Measurements from ENCODE around the gene SLC38A1.
"Not testable (repeated sequence)": the region's sequence is repeated elsewhere in the genome, so short reads cannot be mapped to it uniquely, and the experiment has no call there.

Gene SLC38A1

GRCh38 chr12:46259071-46259470 is 9.8 kb downstream of the SLC38A1 start:
- Histone ChIP-seq H3K9ac (ENCODE audit: low read length) (no peak overlapping the region), H3K23ac (ENCODE audit: low read length) (no peak overlapping the region), H3K27me3 (ENCODE audit: insufficient read depth, low read length, poor library complexity) (no peaks in the 10 kb centered on the region), H4K8ac (ENCODE audit: low read depth, low read length) (no peak overlapping the region), H2AK5ac (ENCODE audit: low read length) (no peak overlapping the region), H3K79me2 (ENCODE audit: control insufficient read depth, insufficient read depth, low read length) (peaks cover 85% of the 10 kb centered on the region), H2BK120ac (ENCODE audit: low read depth, low read length) (no peak overlapping the region), H3K27ac (ENCODE audit: low read depth, low read length) (no peak overlapping the region), H3K4ac (ENCODE audit: low read depth, low read length) (no peak overlapping the region), H2BK5ac (ENCODE audit: low read length) (no peak overlapping the region), H3K4me1 (ENCODE audit: control insufficient read depth, low read depth, low read length) (peaks cover 17% of the 10 kb centered on the region), H3K56ac (ENCODE audit: low read length) (no peak overlapping the region), H4K5ac (ENCODE audit: low read length) (no peak overlapping the region), H3K18ac (ENCODE audit: low read length) (no peak overlapping the region), H3K36me3 (ENCODE audit: control insufficient read depth, insufficient read depth, low read length) (no peaks in the 10 kb centered on the region), H3K4me2 (ENCODE audit: low read length) (no peak overlapping the region), H3K79me1 (ENCODE audit: low read length) (peaks cover 3% of the 10 kb centered on the region), H2BK15ac (replicated peaks; ENCODE audit: low read depth) (no peak overlapping the region), H3K4me3 (ENCODE audit: low read length) (no peak overlapping the region)
- WGBS (ENCODE audit: extremely low coverage, insufficient coverage, low lambda C conversion rate), result no CpG with 5 or more reads among the region's 4 CpGs
- DNase-seq, result no peak

- H2BK120ac ChIP-seq (ENCODE audit: low read depth, low read length), result no peak overlapping the region
- no peak overlapping the region for H3K4me2 ChIP-seq (ENCODE audit: low read length)
- H3K79me1 ChIP-seq (ENCODE audit: low read length), result peaks cover 3% of the 10 kb centered on the region
- H2BK15ac ChIP-seq (replicated peaks; ENCODE audit: low read depth), result no peak overlapping the region
- H3K9ac ChIP-seq (ENCODE audit: low read length), result no peak overlapping the region
- no peak overlapping the region for H3K27ac ChIP-seq (ENCODE audit: low read depth, low read length)
- DNase-seq, result no peak
- H3K36me3 ChIP-seq (ENCODE audit: control insufficient read depth, insufficient read depth, low read length), result no peaks in the 10 kb centered on the region
- peaks cover 14% of the 10 kb centered on the region for H3K4me1 ChIP-seq (ENCODE audit: control insufficient read depth, low read depth, low read length)
- H3K4me3 ChIP-seq (ENCODE audit: low read length), result no peak overlapping the region
- no peak overlapping the region for H3K23ac ChIP-seq (ENCODE audit: low read length)
- H3K56ac ChIP-seq (ENCODE audit: low read length), result no peak overlapping the region
- no peak overlapping the region for H3K18ac ChIP-seq (ENCODE audit: low read length)
- no peak overlapping the region for H2AK5ac ChIP-seq (ENCODE audit: low read length)
- no peaks in the 10 kb centered on the region for H3K27me3 ChIP-seq (ENCODE audit: insufficient read depth, low read length, poor library complexity)
- peaks cover 84% of the 10 kb centered on the region for H3K79me2 ChIP-seq (ENCODE audit: control insufficient read depth, insufficient read depth, low read length)
- H4K8ac ChIP-seq (ENCODE audit: low read depth, low read length), result no peak overlapping the region
- WGBS (ENCODE audit: extremely low coverage, insufficient coverage, low lambda C conversion rate), result no CpG with 5 or more reads among the region's 2 CpGs
- H2BK5ac ChIP-seq (ENCODE audit: low read length), result no peak overlapping the region
- no peak overlapping the region for H3K4ac ChIP-seq (ENCODE audit: low read depth, low read length)
- H4K5ac ChIP-seq (ENCODE audit: low read length), result no peak overlapping the region
These were observed 10.7 kb downstream of the SLC38A1 start for GRCh38 chr12:46258129-46258528.

- Histone ChIP-seq H3K56ac (ENCODE audit: low read length) (no peak overlapping the region), H4K5ac (ENCODE audit: low read length) (no peak overlapping the region), H3K4me1 (ENCODE audit: control insufficient read depth, low read depth, low read length) (peaks cover 14% of the 10 kb centered on the region), H3K79me2 (ENCODE audit: control insufficient read depth, insufficient read depth, low read length) (peaks cover 86% of the 10 kb centered on the region), H2BK5ac (ENCODE audit: low read length) (no peak overlapping the region), H3K27ac (ENCODE audit: low read depth, low read length) (no peak overlapping the region), H3K9ac (ENCODE audit: low read length) (no peak overlapping the region), H3K36me3 (ENCODE audit: control insufficient read depth, insufficient read depth, low read length) (no peaks in the 10 kb centered on the region), H3K4ac (ENCODE audit: low read depth, low read length) (no peak overlapping the region), H2BK15ac (replicated peaks; ENCODE audit: low read depth) (no peak overlapping the region), H3K79me1 (ENCODE audit: low read length) (peaks cover 3% of the 10 kb centered on the region), H4K8ac (ENCODE audit: low read depth, low read length) (no peak overlapping the region), H2BK120ac (ENCODE audit: low read depth, low read length) (no peak overlapping the region), H3K18ac (ENCODE audit: low read length) (no peak overlapping the region), H3K23ac (ENCODE audit: low read length) (no peak overlapping the region), H3K4me2 (ENCODE audit: low read length) (no peak overlapping the region), H3K4me3 (ENCODE audit: low read length) (no peak overlapping the region), H2AK5ac (ENCODE audit: low read length) (no peak overlapping the region), H3K27me3 (ENCODE audit: insufficient read depth, low read length, poor library complexity) (no peaks in the 10 kb centered on the region)
- no peak for DNase-seq
- WGBS (ENCODE audit: extremely low coverage, insufficient coverage, low lambda C conversion rate), result no CpG with 5 or more reads among the region's 3 CpGs
These were observed 11.9 kb downstream of the SLC38A1 start for GRCh38 chr12:46256942-46257341.

- Histone ChIP-seq H3K4me2 (ENCODE audit: low read length) (no peak overlapping the region), H3K27me3 (ENCODE audit: insufficient read depth, low read length, poor library complexity) (no peaks in the 10 kb centered on the region), H4K8ac (ENCODE audit: low read depth, low read length) (no peak overlapping the region), H3K79me1 (ENCODE audit: low read length) (peaks cover 2% of the 10 kb centered on the region), H3K56ac (ENCODE audit: low read length) (no peak overlapping the region), H3K4me3 (ENCODE audit: low read length) (no peak overlapping the region), H3K23ac (ENCODE audit: low read length) (no peak overlapping the region), H3K79me2 (ENCODE audit: control insufficient read depth, insufficient read depth, low read length) (peaks cover 80% of the 10 kb centered on the region), H3K27ac (ENCODE audit: low read depth, low read length) (no peak overlapping the region), H2AK5ac (ENCODE audit: low read length) (no peak overlapping the region), H3K4ac (ENCODE audit: low read depth, low read length) (no peak overlapping the region), H3K18ac (ENCODE audit: low read length) (no peak overlapping the region), H2BK15ac (replicated peaks; ENCODE audit: low read depth) (no peak overlapping the region), H2BK5ac (ENCODE audit: low read length) (no peak overlapping the region), H3K9ac (ENCODE audit: low read length) (no peak overlapping the region), H4K5ac (ENCODE audit: low read length) (no peak overlapping the region), H3K36me3 (ENCODE audit: control insufficient read depth, insufficient read depth, low read length) (no peaks in the 10 kb centered on the region), H2BK120ac (ENCODE audit: low read depth, low read length) (no peak overlapping the region), H3K4me1 (ENCODE audit: control insufficient read depth, low read depth, low read length) (no peaks in the 10 kb centered on the region)
- DNase-seq, result no peak
- no CpG with 5 or more reads among the region's 2 CpGs for WGBS (ENCODE audit: extremely low coverage, insufficient coverage, low lambda C conversion rate)
These were observed 15.2 kb downstream of the SLC38A1 start for GRCh38 chr12:46253544-46254162.

- not testable (repeated sequence) for H3K4me1 ChIP-seq (ENCODE audit: control insufficient read depth, low read depth, low read length); H3K27ac ChIP-seq (ENCODE audit: low read depth, low read length); H3K9ac ChIP-seq (ENCODE audit: low read length); DNase-seq; H3K4ac ChIP-seq (ENCODE audit: low read depth, low read length); H3K18ac ChIP-seq (ENCODE audit: low read length); H4K8ac ChIP-seq (ENCODE audit: low read depth, low read length); H2BK120ac ChIP-seq (ENCODE audit: low read depth, low read length); H4K5ac ChIP-seq (ENCODE audit: low read length); H3K27me3 ChIP-seq (ENCODE audit: insufficient read depth, low read length, poor library complexity); H3K4me3 ChIP-seq (ENCODE audit: low read length); H3K23ac ChIP-seq (ENCODE audit: low read length); H3K79me1 ChIP-seq (ENCODE audit: low read length); H2BK5ac ChIP-seq (ENCODE audit: low read length); H2AK5ac ChIP-seq (ENCODE audit: low read length); H3K4me2 ChIP-seq (ENCODE audit: low read length); H3K56ac ChIP-seq (ENCODE audit: low read length); H2BK15ac ChIP-seq (replicated peaks; ENCODE audit: low read depth); H3K36me3 ChIP-seq (ENCODE audit: control insufficient read depth, insufficient read depth, low read length)
- peaks cover 76% of the 10 kb centered on the region for H3K79me2 ChIP-seq (ENCODE audit: control insufficient read depth, insufficient read depth, low read length)
- WGBS (ENCODE audit: extremely low coverage, insufficient coverage, low lambda C conversion rate), result no CpG with 5 or more reads among the region's 5 CpGs
These were observed 16.8 kb downstream of the SLC38A1 start for GRCh38 chr12:46251994-46252393.

- DNase-seq; H3K56ac ChIP-seq (ENCODE audit: low read length); H3K9ac ChIP-seq (ENCODE audit: low read length); H2AK5ac ChIP-seq (ENCODE audit: low read length); H3K18ac ChIP-seq (ENCODE audit: low read length); H3K4me1 ChIP-seq (ENCODE audit: control insufficient read depth, low read depth, low read length); H4K5ac ChIP-seq (ENCODE audit: low read length); H2BK120ac ChIP-seq (ENCODE audit: low read depth, low read length); H4K8ac ChIP-seq (ENCODE audit: low read depth, low read length); H2BK5ac ChIP-seq (ENCODE audit: low read length); H3K27ac ChIP-seq (ENCODE audit: low read depth, low read length); H3K4ac ChIP-seq (ENCODE audit: low read depth, low read length); H3K4me2 ChIP-seq (ENCODE audit: low read length); H2BK15ac ChIP-seq (replicated peaks; ENCODE audit: low read depth); H3K27me3 ChIP-seq (ENCODE audit: insufficient read depth, low read length, poor library complexity); H3K36me3 ChIP-seq (ENCODE audit: control insufficient read depth, insufficient read depth, low read length); H3K23ac ChIP-seq (ENCODE audit: low read length); H3K4me3 ChIP-seq (ENCODE audit: low read length); H3K79me1 ChIP-seq (ENCODE audit: low read length): not testable (repeated sequence)
- peaks cover 80% of the 10 kb centered on the region for H3K79me2 ChIP-seq (ENCODE audit: control insufficient read depth, insufficient read depth, low read length)
- no CpG with 5 or more reads among the region's 4 CpGs for WGBS (ENCODE audit: extremely low coverage, insufficient coverage, low lambda C conversion rate)
These were observed 18.9 kb downstream of the SLC38A1 start for GRCh38 chr12:46249960-46250359.
